ENCODE measurements around the gene ZEB1.

The ZEB1 gene

GRCh38 chr10:31508234-31508633 is 189.2 kb downstream of the ZEB1 start:
- Histone ChIP-seq H3K27me3 (ENCODE audit: insufficient read depth, low read length, poor library complexity, severe bottlenecking) (no peaks in the 10 kb centered on the region), H3K4me1 (ENCODE audit: insufficient read depth, low read length, poor library complexity, severe bottlenecking) (no peaks in the 10 kb centered on the region), H3F3A (ENCODE audit: low read depth) (no peaks in the 10 kb centered on the region), H3K79me2 (ENCODE audit: insufficient read depth, low read length) (peaks cover 8% of the 10 kb centered on the region; the same call in 1 of the 2 replicates), H3K9me3 (ENCODE audit: insufficient read depth, low read depth, low read length) (peaks cover 19% of the 10 kb centered on the region), H2AFZ (ENCODE audit: low read length) (no peak overlapping the region), H3K4me3 (ENCODE audit: low read length, poor library complexity, severe bottlenecking) (no peak overlapping the region), H4K20me1 (ENCODE audit: insufficient read depth, low read length, poor library complexity, severe bottlenecking) (no peaks in the 10 kb centered on the region), H3K9me2 (replicated peaks; ENCODE audit: low read depth, low read length) (no peaks in the 10 kb centered on the region), H3K9ac (ENCODE audit: low read depth, low read length, poor library complexity, severe bottlenecking) (no peak overlapping the region), H3K4me2 (ENCODE audit: low read depth, low read length, poor library complexity, severe bottlenecking) (no peak overlapping the region), H3K36me3 (ENCODE audit: insufficient read depth, low read length) (peaks cover 84% of the 10 kb centered on the region)
- no peak for TF ChIP-seq EZH2phosphoT487 (IDR thresholded peaks at IDR 0.05; ENCODE audit: borderline replicate concordance)
- TF ChIP-seq CTCF (conservative IDR thresholded peaks at IDR 0.05; ENCODE audit: low read length) = no peak

DNA sequence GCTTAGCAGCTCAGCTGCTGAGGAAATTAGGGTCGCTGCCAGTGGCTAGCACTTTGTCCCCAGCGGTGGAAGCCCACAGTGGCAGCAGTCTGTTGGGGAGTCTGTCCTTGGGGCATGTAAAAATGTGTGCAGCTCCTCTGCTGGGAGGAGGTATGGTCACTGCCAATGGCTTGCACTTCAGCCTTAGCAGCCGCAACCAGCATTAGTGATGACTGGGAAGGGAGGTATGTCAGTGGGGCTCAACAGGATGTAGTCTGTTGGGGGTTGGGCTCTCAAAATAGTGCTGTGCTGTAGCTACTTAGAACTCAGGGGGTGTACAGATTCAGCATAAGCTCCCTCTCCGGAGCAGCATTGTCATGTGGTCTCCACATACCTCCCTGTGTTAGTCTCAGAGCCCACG is 189.9 kb downstream of the ZEB1 start:
- H3K4me3 ChIP-seq (ENCODE audit: low read length, poor library complexity, severe bottlenecking) = no peak overlapping the region
- no peaks in the 10 kb centered on the region for H4K20me1 ChIP-seq (ENCODE audit: insufficient read depth, low read length, poor library complexity, severe bottlenecking)
- no peaks in the 10 kb centered on the region for H3K9me2 ChIP-seq (replicated peaks; ENCODE audit: low read depth, low read length)
- no peaks in the 10 kb centered on the region for H3K4me1 ChIP-seq (ENCODE audit: insufficient read depth, low read length, poor library complexity, severe bottlenecking)
- H3K9ac ChIP-seq (ENCODE audit: low read depth, low read length, poor library complexity, severe bottlenecking) = no peak overlapping the region
- H3K79me2 ChIP-seq (ENCODE audit: insufficient read depth, low read length) = peaks cover 8% of the 10 kb centered on the region; the same call in 1 of the 2 replicates
- no peak overlapping the region for H3K4me2 ChIP-seq (ENCODE audit: low read depth, low read length, poor library complexity, severe bottlenecking)
- no peak overlapping the region for H2AFZ ChIP-seq (ENCODE audit: low read length)
- H3K27me3 ChIP-seq (ENCODE audit: insufficient read depth, low read length, poor library complexity, severe bottlenecking) = no peaks in the 10 kb centered on the region
- no peak for TF ChIP-seq CTCF (conservative IDR thresholded peaks at IDR 0.05; ENCODE audit: low read length)
- TF ChIP-seq EZH2phosphoT487 (IDR thresholded peaks at IDR 0.05; ENCODE audit: borderline replicate concordance) = no peak
- peaks cover 19% of the 10 kb centered on the region for H3K9me3 ChIP-seq (ENCODE audit: insufficient read depth, low read depth, low read length)
- H3F3A ChIP-seq (ENCODE audit: low read depth) = no peaks in the 10 kb centered on the region
- peaks cover 83% of the 10 kb centered on the region for H3K36me3 ChIP-seq (ENCODE audit: insufficient read depth, low read length)

DNA sequence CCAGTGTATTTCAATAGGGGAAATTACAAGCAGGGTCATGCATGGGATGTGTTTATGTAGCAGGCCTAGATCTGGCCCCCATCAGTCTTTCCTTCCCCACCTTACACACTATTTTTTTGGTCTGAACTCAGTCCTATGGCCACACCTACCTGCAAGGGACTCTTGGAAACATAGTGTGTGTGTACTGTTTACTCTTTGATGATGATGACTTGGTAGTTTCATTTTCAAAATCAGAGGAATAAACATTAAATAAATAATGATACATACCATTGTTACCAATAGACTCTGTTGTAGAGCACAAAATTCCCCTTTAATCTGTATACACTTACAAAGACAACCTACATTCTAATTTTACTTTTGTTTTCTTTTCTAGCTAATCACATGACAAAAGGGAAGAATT is 191.0 kb downstream of the ZEB1 start:
- TF ChIP-seq EZH2phosphoT487 (IDR thresholded peaks at IDR 0.05; ENCODE audit: borderline replicate concordance) (no peak), CTCF (conservative IDR thresholded peaks at IDR 0.05; ENCODE audit: low read length) (no peak)
- H3K36me3 ChIP-seq (ENCODE audit: insufficient read depth, low read length) = peaks cover 81% of the 10 kb centered on the region
- H3K9ac ChIP-seq (ENCODE audit: low read depth, low read length, poor library complexity, severe bottlenecking) = no peak overlapping the region

More for the DNA sequence above, 191.0 kb downstream of the ZEB1 start:
- Histone ChIP-seq H3K27me3 (ENCODE audit: insufficient read depth, low read length, poor library complexity, severe bottlenecking) (no peaks in the 10 kb centered on the region), H2AFZ (ENCODE audit: low read length) (no peak overlapping the region), H3K4me1 (ENCODE audit: insufficient read depth, low read length, poor library complexity, severe bottlenecking) (no peaks in the 10 kb centered on the region), H3K4me2 (ENCODE audit: low read depth, low read length, poor library complexity, severe bottlenecking) (no peak overlapping the region), H3K4me3 (ENCODE audit: low read length, poor library complexity, severe bottlenecking) (no peak overlapping the region), H3F3A (ENCODE audit: low read depth) (no peaks in the 10 kb centered on the region), H3K9me3 (ENCODE audit: insufficient read depth, low read depth, low read length) (peaks cover 17% of the 10 kb centered on the region), H3K9me2 (replicated peaks; ENCODE audit: low read depth, low read length) (no peaks in the 10 kb centered on the region), H3K79me2 (ENCODE audit: insufficient read depth, low read length) (peaks cover 8% of the 10 kb centered on the region; the same call in 1 of the 2 replicates), H4K20me1 (ENCODE audit: insufficient read depth, low read length, poor library complexity, severe bottlenecking) (no peaks in the 10 kb centered on the region)
